IPS DF 6.9 (cell line): ENCODE measurements around the gene EEFSEC.

ENCODE experiments used
- DNase-seq: peaks from one replicate; pipeline ENCODE4 v3.0.0-alpha.2; 2013; ENCODE audit warnings: low read depth, low spot score
- H3K27ac ChIP-seq: one replicate; pipeline ENCODE4 v1.5.1; 2013; ENCODE audit warnings: low read length, control low read depth
- H3K27me3 ChIP-seq: 2 replicates; pipeline ENCODE4 v1.6.1; 2013; ENCODE audit warnings: mild to moderate bottlenecking, low read length; ENCODE audit not compliant: control insufficient read depth, insufficient read depth
- H3K36me3 ChIP-seq: 2 replicates; pipeline ENCODE4 v1.6.1; 2013; ENCODE audit warnings: low read length; ENCODE audit not compliant: control insufficient read depth, insufficient read depth
- H3K4me1 ChIP-seq: 2 replicates; pipeline ENCODE4 v1.6.1; 2013; ENCODE audit warnings: low read length; ENCODE audit not compliant: control insufficient read depth, insufficient read depth
- H3K4me3 ChIP-seq: 2 replicates; pipeline ENCODE4 v1.5.1; 2013; ENCODE audit warnings: mild to moderate bottlenecking, low read length
- H3K9me3 ChIP-seq: 2 replicates; pipeline ENCODE4 v1.6.1; 2013; ENCODE audit warnings: low read length, inconsistent platforms; ENCODE audit not compliant: control insufficient read depth, insufficient read depth
- WGBS: extraction: QIAGEN DNeasy Blood & Tissue Kit; methylation state at CpG from one replicate; pipeline ENCODE4 v1.1.7; 2013; ENCODE audit warnings: mixed read lengths, missing lambda C conversion rate; ENCODE audit not compliant: insufficient read length, insufficient coverage; 5-methylcytosine and 5-hydroxymethylcytosine counted together

EEFSEC gene, protein sequence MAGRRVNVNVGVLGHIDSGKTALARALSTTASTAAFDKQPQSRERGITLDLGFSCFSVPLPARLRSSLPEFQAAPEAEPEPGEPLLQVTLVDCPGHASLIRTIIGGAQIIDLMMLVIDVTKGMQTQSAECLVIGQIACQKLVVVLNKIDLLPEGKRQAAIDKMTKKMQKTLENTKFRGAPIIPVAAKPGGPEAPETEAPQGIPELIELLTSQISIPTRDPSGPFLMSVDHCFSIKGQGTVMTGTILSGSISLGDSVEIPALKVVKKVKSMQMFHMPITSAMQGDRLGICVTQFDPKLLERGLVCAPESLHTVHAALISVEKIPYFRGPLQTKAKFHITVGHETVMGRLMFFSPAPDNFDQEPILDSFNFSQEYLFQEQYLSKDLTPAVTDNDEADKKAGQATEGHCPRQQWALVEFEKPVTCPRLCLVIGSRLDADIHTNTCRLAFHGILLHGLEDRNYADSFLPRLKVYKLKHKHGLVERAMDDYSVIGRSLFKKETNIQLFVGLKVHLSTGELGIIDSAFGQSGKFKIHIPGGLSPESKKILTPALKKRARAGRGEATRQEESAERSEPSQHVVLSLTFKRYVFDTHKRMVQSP

GRCh38 chr3:128153156-128154041 is at the start of gene EEFSEC:
Gene EEFSEC, plus strand, starts transcription at chr3:128153481. Its CDS starts 27 bp downstream, at chr3:128153508.
- WGBS: no CpG with 5 or more reads among the region's 96 CpGs
- H3K4me1 ChIP-seq: no peaks in the 10 kb centered on the region
- no peaks in the 10 kb centered on the region for H3K36me3 ChIP-seq

GRCh38 chr3:128107834-128108233 is 45.4 kb upstream of the EEFSEC start:
- no peak for DNase-seq
- Histone ChIP-seq H3K9me3 (no peaks in the 10 kb centered on the region), H3K4me1 (no peaks in the 10 kb centered on the region), H3K27ac (no peak overlapping the region), H3K27me3 (no peaks in the 10 kb centered on the region), H3K4me3 (no peak overlapping the region), H3K36me3 (peaks cover 19% of the 10 kb centered on the region; the same call in 1 of the 2 replicates)
- WGBS: no CpG with 5 or more reads among the region's 8 CpGs

More at GRCh38 chr3:128153156-128154041, at the start of gene EEFSEC:
- H3K4me3 ChIP-seq: peak within 1 kb of the TSS; percentile 95
- no peaks in the 10 kb centered on the region for H3K9me3 ChIP-seq
- H3K27ac ChIP-seq: no peak within 1 kb of the TSS
- DNase-seq: no peak
- no peaks in the 10 kb centered on the region for H3K27me3 ChIP-seq

DNA sequence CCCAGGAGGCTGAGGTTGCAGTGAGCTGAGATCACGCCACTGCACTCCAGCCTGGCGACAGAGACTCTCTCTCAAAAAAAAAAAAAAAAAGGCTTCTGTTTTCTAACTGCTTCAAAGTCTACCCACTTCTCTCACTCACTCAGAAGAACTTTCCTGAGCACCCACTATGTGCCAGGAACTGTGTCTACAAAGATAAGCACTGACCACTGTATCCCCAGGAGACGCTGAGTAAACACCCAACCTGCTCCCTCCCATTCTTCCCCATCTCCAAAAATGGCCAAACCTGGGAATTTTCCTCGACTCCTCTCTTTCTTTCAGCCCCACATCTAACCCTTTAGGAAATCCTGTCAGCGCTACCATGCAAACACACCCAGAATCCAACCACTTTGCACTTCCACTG is 42.1 kb upstream of the EEFSEC start:
- Histone ChIP-seq H3K27ac (no peak overlapping the region), H3K4me3 (no peak overlapping the region), H3K36me3 (peaks cover 16% of the 10 kb centered on the region), H3K9me3 (no peaks in the 10 kb centered on the region), H3K27me3 (no peaks in the 10 kb centered on the region), H3K4me1 (no peaks in the 10 kb centered on the region)
- DNase-seq: no peak
- WGBS: no CpG with 5 or more reads among the region's 5 CpGs

DNA sequence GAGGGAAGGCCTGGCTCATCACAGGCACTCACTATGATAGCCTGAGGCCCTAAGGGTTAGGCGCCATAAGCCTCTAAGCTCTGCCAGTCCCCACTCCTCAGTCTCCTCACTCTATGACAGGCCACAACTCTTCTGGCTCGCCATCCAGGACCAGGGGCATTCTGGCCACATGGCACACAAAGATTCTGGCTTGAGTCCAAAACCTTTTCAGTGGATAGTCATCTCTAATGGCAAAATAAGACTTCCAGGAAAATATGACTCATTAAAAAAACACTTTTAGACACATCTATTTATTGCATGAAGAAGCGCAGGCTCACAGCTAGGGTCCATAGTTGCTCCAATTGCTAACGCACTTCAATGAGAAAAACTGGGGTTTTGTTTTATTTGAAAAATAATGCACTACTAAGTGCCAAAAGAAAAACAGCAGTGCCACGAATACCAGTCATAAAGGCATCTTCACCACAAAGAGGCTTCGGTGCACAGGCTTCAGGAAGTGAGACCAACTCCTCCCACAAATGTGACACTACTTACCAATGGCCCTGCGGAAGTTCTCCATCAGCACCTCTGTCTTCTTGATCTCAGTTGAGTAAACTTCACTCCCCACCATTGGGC is 40.8 kb upstream of the EEFSEC start:
- Histone ChIP-seq H3K4me1 (no peaks in the 10 kb centered on the region), H3K27ac (no peak overlapping the region), H3K9me3 (no peaks in the 10 kb centered on the region), H3K27me3 (no peaks in the 10 kb centered on the region), H3K36me3 (peaks cover 19% of the 10 kb centered on the region), H3K4me3 (no peak overlapping the region)
- WGBS: no CpG with 5 or more reads among the region's 7 CpGs
- DNase-seq: no peak

DNA sequence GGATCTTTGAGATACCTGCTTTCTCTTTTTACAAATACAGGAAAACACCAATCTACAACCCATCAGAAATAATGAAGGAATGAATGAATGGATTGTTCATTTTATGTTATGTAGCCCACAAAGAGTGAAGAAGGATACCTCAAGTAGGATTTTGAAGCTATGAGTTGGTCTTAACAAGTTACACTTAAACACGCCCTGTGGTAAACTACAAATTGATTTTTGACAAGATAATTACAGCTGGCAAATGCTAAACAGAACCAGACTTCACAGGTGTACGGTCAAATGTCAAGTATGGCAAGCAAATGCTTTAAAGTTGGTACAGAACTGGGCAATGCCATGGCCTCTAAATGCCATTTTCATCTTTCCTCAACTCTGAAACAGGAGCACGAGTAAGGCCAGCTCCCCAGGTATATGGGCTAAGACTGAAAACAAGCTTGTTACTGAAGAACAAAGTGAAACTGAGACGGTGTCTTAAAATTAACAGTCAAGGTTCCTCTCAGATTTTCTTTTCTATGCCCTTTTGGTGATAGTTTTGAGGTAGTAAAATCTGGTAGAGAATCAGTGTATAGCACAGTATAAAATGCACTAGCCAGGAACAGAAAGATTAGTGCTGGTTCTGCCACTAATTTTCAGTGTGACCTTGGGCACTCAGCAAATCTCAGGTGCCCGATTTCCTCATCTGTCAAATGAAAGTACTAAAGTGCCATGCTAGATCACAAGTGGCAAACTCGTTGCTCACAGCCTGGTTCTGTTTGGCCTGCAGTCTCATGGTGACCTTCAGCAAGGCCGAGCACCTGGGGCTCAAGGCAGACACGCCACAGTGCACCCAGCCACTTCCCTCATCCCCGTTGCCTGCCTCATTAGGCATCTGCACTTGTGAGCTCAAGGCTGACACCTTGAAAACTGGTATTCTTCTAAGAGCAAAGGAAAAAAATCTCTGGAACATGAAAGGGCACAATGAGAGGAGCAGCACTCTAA is 39.2 kb upstream of the EEFSEC start:
- Histone ChIP-seq H3K4me1 (no peaks in the 10 kb centered on the region), H3K9me3 (no peaks in the 10 kb centered on the region), H3K27ac (no peak overlapping the region), H3K4me3 (no peak overlapping the region), H3K27me3 (no peaks in the 10 kb centered on the region), H3K36me3 (peaks cover 20% of the 10 kb centered on the region)
- DNase-seq: no peak
- WGBS: no CpG with 5 or more reads among the region's 9 CpGs

- no CpG with 5 or more reads among the region's 1 CpG for WGBS
- H3K4me3 ChIP-seq: no peak overlapping the region
These were observed 31.3 kb upstream of the EEFSEC start for GRCh38 chr3:128122013-128122412.

GRCh38 chr3:128123156-128123537 is 30.1 kb upstream of the EEFSEC start:
- H3K4me3 ChIP-seq: peak overlapping the region; percentile 81
- DNase-seq: no peak
- H3K9me3 ChIP-seq: no peaks in the 10 kb centered on the region
- no peaks in the 10 kb centered on the region for H3K27me3 ChIP-seq
- H3K27ac ChIP-seq: no peak overlapping the region
- WGBS: no CpG with 5 or more reads among the region's 22 CpGs
- no peaks in the 10 kb centered on the region for H3K4me1 ChIP-seq
- peaks cover 4% of the 10 kb centered on the region; the same call in 1 of the 2 replicates for H3K36me3 ChIP-seq

More at GRCh38 chr3:128122013-128122412, 31.3 kb upstream of the EEFSEC start:
- H3K27me3 ChIP-seq: no peaks in the 10 kb centered on the region
- DNase-seq: no peak
- H3K36me3 ChIP-seq: peaks cover 7% of the 10 kb centered on the region; the same call in 1 of the 2 replicates
- no peak overlapping the region for H3K27ac ChIP-seq
- no peaks in the 10 kb centered on the region for H3K4me1 ChIP-seq
- H3K9me3 ChIP-seq: no peaks in the 10 kb centered on the region

- H3K4me1 ChIP-seq: no peaks in the 10 kb centered on the region
- no peak within 1 kb of the TSS for H3K27ac ChIP-seq
- no CpG with 5 or more reads among the region's 47 CpGs for WGBS
- no peaks in the 10 kb centered on the region for H3K9me3 ChIP-seq
- no peaks in the 10 kb centered on the region for H3K36me3 ChIP-seq
- peak within 1 kb of the TSS; percentile 81 for H3K4me3 ChIP-seq
- no peaks in the 10 kb centered on the region for H3K27me3 ChIP-seq
- DNase-seq: peak; percentile 93
These were observed 29.5 kb upstream of the EEFSEC start, which contains the start of gene RUVBL1 for GRCh38 chr3:128123538-128124368. Gene RUVBL1, minus strand, starts transcription at chr3:128123812. Its CDS starts 88 bp downstream, at chr3:128123724.

DNA sequence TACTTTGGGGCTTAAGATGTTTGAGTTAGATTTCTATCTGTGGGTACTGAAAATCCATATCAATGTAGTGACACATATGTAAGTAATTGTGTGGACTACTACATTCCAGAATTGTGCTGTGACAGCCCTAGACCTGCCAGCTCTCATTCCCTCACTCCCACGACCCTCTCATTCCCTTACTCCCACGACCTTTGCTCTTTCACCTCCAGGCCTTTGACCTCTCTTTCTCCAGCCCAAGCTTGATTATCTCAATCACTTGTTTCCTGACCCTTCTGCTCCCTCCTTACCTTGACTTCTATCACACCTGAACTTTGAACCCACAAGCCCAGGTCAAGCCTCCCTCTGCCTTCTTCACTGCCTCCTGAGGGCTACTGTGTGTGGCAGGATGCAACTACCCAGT is 26.0 kb upstream of the EEFSEC start:
- WGBS: 100% methylated on average over 1 of the region's 2 CpGs
- Histone ChIP-seq H3K9me3 (no peaks in the 10 kb centered on the region), H3K27ac (no peak overlapping the region), H3K4me3 (no peak overlapping the region), H3K4me1 (no peaks in the 10 kb centered on the region), H3K27me3 (no peaks in the 10 kb centered on the region), H3K36me3 (no peaks in the 10 kb centered on the region)
- DNase-seq: no peak
